ENCODE data around the gene AKT3. TPM values are rescaled to one million over a fixed set of nuclear protein-coding genes. Genes with fewer than 3 reads are reported as not detected.
"Not testable (repeated sequence)": the region's sequence is repeated elsewhere in the genome, so short reads cannot be mapped to it uniquely, and the experiment has no call there.

The AKT3 gene
- 10 to 100 TPM; 38.1 to 41.8 TPM for total RNA-seq

DNA sequence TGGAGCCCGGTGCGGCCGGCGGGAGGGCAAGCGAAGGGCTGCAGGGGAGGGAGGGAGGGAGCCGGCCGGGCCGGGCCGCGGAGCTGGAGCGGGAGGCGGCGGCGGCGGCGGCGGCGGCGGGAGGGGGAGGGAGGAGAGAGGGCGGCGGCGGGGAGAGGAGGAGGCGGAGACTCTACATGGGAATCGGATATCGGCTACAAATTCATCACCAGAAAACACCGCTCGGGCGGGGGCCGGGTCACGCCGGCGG, at the start of gene AKT3:
TSS of gene AKT3 (minus strand) at position 42 of the 250 bp plus-strand sequence. CDS start 7,073 bp downstream, outside the sequence.
- no peaks in the 10 kb centered on the region for H3K9me3 Mint-ChIP-seq
- peak within 1 kb of the TSS; percentile 89 to 92 for H3K27ac Mint-ChIP-seq
- peak within 1 kb of the TSS; percentile 99 for H3K4me3 Mint-ChIP-seq
- H3K36me3 Mint-ChIP-seq: no peaks in the 10 kb centered on the region
- H3K27me3 Mint-ChIP-seq: peaks cover 0 to 2% of the 10 kb centered on the region in 2 donors
- no peak for DNase-seq (ENCODE audit: low spot score)
- H3K4me1 Mint-ChIP-seq (ENCODE audit: low read depth in 2 of 2): peaks cover 16 to 32% of the 10 kb centered on the region in 2 donors
- peak; percentile 85 to 87 for ATAC-seq

DNA sequence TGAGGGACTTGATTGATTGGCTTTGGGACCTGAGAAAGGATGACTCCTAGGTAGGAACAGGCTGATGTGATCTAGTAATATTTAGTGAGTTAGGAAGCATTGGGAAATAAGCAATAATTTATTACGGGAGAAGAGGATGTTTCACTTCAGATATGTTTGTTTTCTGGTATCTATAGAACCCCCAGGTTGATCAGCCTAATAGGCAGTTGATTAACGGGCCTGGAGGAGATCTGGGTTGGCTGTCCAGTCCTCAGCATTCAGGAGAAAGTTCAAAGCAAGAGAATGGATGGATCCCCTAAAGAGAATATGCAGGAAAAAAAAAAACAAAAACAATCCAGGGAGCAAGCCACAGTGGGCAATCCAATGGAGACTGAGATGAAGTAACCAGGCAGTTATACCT, 48.2 kb upstream of the AKT3 start:
- Mint-ChIP-seq H3K4me1 (ENCODE audit: low read depth in 2 of 2) (no peaks in the 10 kb centered on the region), H3K9me3 (no peaks in the 10 kb centered on the region), H3K4me3 (no peak overlapping the region), H3K36me3 (no peaks in the 10 kb centered on the region), H3K27ac (no peak overlapping the region), H3K27me3 (peaks cover 20 to 44% of the 10 kb centered on the region in 2 donors)
- ATAC-seq (no peak), DNase-seq (ENCODE audit: low spot score) (no peak)

DNA sequence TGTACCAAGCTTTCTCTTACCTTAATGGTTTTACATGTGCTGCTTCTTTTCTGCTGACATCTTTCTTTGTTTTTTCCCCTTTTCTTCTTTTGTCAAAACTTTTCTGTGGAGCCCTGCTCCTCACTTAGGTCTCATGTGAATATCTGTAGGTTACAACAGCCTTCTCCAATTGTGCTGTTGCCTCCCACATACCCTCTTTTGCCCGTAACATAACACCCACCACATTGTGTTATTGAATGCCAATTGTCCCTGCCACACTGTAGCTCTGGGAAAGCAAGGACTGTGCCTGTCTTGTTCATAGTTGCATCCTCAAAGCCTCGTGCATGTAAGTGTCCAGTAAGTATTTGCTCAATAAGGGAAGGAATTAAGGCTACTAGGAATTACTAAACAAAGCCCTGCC, 46.3 kb upstream of the AKT3 start:
- no peak for DNase-seq (ENCODE audit: low spot score)
- Mint-ChIP-seq H3K4me3 (no peak overlapping the region), H3K27me3 (peaks cover 14 to 35% of the 10 kb centered on the region in 2 donors), H3K27ac (no peak overlapping the region), H3K36me3 (no peaks in the 10 kb centered on the region), H3K4me1 (ENCODE audit: low read depth in 2 of 2) (no peaks in the 10 kb centered on the region), H3K9me3 (no peaks in the 10 kb centered on the region)
- no peak for ATAC-seq

DNA sequence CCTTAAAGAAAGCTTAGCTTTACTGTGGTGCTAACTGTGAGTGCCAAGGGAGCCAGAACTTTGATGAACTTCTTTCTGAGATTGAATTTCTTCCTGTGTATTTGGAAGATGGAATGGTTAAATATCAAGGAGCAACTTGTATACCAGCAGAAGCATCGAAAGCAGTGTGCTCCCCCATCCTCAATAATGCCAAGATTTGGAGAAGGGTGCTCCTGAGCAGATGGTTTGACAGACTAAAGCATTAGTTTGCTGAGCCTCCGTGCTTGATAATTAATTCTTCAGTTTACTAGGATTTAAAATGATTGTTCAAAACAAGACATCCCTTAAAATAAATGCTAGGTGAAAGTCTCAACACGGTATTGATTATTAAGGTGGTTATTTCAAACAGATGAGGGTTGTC, 42.4 kb upstream of the AKT3 start:
- H3K27ac Mint-ChIP-seq: no peak overlapping the region
- H3K9me3 Mint-ChIP-seq: no peaks in the 10 kb centered on the region
- H3K36me3 Mint-ChIP-seq: no peaks in the 10 kb centered on the region
- peaks cover 0 to 9% of the 10 kb centered on the region in 2 donors for H3K4me1 Mint-ChIP-seq (ENCODE audit: low read depth in 2 of 2)
- no peak for ATAC-seq
- peaks cover 24 to 29% of the 10 kb centered on the region in 2 donors for H3K27me3 Mint-ChIP-seq
- no peak for DNase-seq (ENCODE audit: low spot score)
- H3K4me3 Mint-ChIP-seq: no peak overlapping the region

DNA sequence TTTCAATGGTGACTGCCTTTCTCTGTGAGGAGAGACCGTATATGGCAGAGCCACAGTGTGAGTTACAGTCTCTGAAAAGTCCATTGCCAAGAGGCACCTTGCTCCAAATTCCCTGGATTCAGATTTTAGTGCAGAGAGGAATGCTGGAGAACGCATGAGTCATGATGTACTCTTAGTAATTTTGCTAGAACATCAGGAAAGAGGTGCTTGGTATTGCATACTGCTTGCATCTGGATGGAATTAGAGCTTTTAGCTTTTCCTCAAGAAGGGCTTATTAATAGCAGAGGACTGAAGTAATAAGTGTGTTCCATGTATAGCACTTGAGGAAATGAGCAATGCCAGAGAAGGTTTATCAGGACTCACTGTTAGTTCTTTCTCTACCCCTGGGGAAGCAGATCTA, 40.5 kb upstream of the AKT3 start:
- no peak for DNase-seq (ENCODE audit: low spot score)
- no peak overlapping the region for H3K4me3 Mint-ChIP-seq
- no peaks in the 10 kb centered on the region for H3K36me3 Mint-ChIP-seq
- H3K27me3 Mint-ChIP-seq: peaks cover 15 to 25% of the 10 kb centered on the region in 2 donors
- no peak for ATAC-seq
- no peak overlapping the region for H3K27ac Mint-ChIP-seq
- H3K4me1 Mint-ChIP-seq (ENCODE audit: low read depth in 2 of 2): peaks cover 4 to 12% of the 10 kb centered on the region in 2 donors
- no peaks in the 10 kb centered on the region for H3K9me3 Mint-ChIP-seq

DNA sequence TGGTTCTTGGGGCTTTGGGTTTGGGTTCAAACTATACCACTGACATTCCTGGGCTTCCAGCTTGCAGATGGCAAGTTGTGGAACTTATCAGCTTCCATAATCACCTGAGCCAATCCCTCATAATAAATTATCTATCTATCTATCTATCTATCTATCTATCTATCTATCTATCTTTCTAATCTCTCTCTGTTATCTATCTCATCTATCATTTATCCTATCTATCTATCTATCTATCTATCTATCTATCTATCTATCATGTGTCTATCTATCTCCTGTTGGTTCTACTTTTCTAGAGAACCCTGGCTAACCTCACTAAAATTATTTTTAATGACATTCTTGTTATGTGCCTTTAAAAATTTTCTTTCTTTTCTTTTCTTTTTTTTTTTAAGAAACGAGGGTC, 35.8 kb upstream of the AKT3 start:
- peak overlapping the region in 1 of 2 donors; percentile 45 for H3K27ac Mint-ChIP-seq
- DNase-seq (ENCODE audit: low spot score) (no peak), ATAC-seq (no peak)

DNA sequence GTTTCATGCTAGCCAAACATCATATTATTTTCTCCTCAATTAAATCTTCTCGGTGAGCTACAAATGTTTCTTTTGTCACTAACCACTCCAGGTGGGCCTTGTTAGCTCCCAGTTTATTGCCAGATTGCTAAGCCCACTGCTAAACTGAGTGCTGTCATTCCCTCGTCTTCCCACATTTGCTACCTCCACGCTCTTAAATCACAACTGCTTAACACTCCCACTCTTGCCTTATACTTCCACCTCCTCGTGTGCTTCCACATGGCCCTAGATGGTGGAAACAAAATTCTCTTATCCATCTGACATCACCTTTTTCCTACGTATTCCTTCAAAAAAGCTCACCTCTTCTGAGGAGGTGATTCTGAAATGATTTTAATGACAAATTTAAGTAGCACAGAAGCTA, 34.6 kb upstream of the AKT3 start:
- ATAC-seq (no peak), DNase-seq (ENCODE audit: low spot score) (no peak)
- Mint-ChIP-seq H3K9me3 (no peaks in the 10 kb centered on the region), H3K4me3 (no peak overlapping the region), H3K4me1 (ENCODE audit: low read depth in 2 of 2) (peaks cover 4 to 7% of the 10 kb centered on the region in 2 donors), H3K27ac (no peak overlapping the region), H3K27me3 (peaks cover 27 to 28% of the 10 kb centered on the region in 2 donors), H3K36me3 (peaks cover 1% of the 10 kb centered on the region)

More for the DNA sequence above, 35.8 kb upstream of the AKT3 start:
- Mint-ChIP-seq H3K4me3 (no peak overlapping the region), H3K9me3 (no peaks in the 10 kb centered on the region), H3K36me3 (no peaks in the 10 kb centered on the region), H3K27me3 (peaks cover 28 to 38% of the 10 kb centered on the region in 2 donors), H3K4me1 (ENCODE audit: low read depth in 2 of 2) (peaks cover 4 to 13% of the 10 kb centered on the region in 2 donors)

DNA sequence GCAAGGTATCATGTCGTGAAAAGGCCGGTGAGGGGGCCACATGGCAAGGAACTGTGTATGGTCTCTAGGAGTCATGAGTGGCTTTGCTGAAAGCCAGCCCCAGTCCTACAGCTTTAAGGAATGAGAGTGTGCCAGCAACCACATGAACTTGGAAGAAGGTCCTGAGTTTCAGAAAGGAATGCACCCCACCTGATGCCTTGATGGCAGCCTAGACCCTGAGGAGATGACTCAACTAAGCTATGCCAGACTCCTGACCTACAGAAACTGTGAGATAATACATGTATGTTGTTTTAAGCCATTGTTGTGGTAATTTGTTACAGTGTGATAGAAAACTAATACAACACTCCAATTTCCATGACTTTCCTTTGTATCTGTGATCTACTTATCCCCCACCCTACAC, 33.5 kb upstream of the AKT3 start:
- no peak overlapping the region for H3K4me3 Mint-ChIP-seq
- peaks cover 4% of the 10 kb centered on the region for H3K36me3 Mint-ChIP-seq
- H3K27me3 Mint-ChIP-seq: peaks cover 30 to 32% of the 10 kb centered on the region in 2 donors
- H3K9me3 Mint-ChIP-seq: no peaks in the 10 kb centered on the region
- no peak for ATAC-seq
- no peak for DNase-seq (ENCODE audit: low spot score)
- peaks cover 4 to 6% of the 10 kb centered on the region in 2 donors for H3K4me1 Mint-ChIP-seq (ENCODE audit: low read depth in 2 of 2)
- no peak overlapping the region for H3K27ac Mint-ChIP-seq

DNA sequence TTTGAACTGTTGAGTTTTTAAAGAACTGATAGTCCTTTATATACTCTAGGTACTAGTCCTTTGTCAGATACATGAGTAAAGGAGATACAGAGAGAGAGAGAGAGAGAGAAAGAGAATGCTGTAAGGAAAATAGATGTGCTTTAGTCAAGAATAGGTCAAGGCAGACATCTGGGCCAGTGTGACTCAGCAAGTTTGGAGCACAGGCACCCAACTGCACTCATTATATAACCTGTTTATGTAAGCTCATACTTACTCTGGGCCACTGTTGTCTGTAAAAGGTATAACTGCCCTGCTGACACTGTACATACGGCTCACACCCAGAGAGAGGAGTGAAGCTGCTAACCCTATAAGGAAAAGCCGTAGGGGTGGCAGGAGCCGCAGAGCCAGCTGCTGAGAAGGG, 32.2 kb upstream of the AKT3 start:
- no peak for DNase-seq (ENCODE audit: low spot score)
- H3K36me3 Mint-ChIP-seq: peaks cover 4% of the 10 kb centered on the region
- H3K4me1 Mint-ChIP-seq (ENCODE audit: low read depth in 2 of 2): peaks cover 4 to 6% of the 10 kb centered on the region in 2 donors
- H3K4me3 Mint-ChIP-seq: no peak overlapping the region
- ATAC-seq: no peak
- H3K27ac Mint-ChIP-seq: no peak overlapping the region
- H3K27me3 Mint-ChIP-seq: peaks cover 30 to 40% of the 10 kb centered on the region in 2 donors
- H3K9me3 Mint-ChIP-seq: no peaks in the 10 kb centered on the region

DNA sequence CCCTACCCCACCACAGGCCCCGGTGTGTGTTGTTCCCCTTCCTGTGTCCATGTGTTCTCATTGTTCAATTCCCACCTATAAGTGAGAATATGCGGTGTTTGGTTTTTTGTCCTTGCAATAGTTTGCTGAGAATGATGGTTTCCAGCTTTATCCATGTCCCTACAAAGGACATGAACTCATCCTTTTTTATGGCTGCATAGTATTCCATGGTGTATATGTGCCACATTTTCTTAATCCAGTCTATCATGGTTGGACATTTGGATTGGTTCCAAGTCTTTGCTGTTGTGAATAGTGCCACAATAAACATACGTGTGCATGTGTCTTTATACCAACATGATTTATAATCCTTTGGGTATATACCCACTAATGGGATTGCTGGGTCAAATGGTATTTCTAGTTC, 27.0 kb upstream of the AKT3 start:
- H3K4me1 Mint-ChIP-seq (ENCODE audit: low read depth in 2 of 2); H3K9me3 Mint-ChIP-seq; H3K27ac Mint-ChIP-seq; DNase-seq (ENCODE audit: low spot score); H3K4me3 Mint-ChIP-seq; ATAC-seq: not testable (repeated sequence)
- Mint-ChIP-seq H3K27me3 (peaks cover 7 to 19% of the 10 kb centered on the region in 2 donors), H3K36me3 (peaks cover 13% of the 10 kb centered on the region)

DNA sequence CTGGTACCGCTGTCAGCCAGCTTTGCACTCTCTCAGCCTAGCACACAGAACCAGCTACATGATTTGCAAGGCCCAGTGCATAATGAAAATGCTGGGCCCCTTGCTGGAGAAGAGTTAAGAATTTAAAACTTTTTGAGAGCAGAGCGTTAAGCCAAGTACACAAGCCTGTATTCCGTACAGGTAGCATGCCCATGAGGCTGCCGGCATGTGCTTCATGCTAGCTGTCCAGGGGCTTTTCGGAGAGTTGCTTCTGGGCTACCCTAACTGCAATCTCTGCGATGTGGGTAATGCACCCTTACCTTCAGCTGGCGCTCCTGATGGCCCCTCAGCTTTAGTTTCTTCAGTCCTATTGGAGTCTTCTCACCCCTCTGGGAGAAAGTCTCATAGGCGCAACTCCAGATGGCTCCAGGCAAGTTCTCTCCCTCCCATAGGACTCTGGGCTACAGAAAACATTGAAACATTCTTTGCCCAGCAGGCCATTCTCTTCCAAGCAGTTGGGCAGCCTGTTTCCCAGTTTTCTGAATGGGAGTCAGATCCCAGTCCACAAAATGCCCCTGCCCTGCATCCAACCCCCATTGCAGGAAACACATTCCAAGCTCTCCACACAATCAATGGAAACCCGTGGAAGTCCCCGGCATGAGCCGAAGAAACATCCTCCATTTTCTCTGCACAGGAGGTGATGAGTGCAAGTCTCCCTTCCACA, 5.7 kb upstream of the AKT3 start:
- ATAC-seq: no peak
- Mint-ChIP-seq H3K4me1 (ENCODE audit: low read depth in 2 of 2) (peaks cover 7 to 18% of the 10 kb centered on the region in 2 donors), H3K9me3 (no peaks in the 10 kb centered on the region), H3K27me3 (peaks cover 30 to 32% of the 10 kb centered on the region in 2 donors), H3K4me3 (no peak overlapping the region), H3K27ac (no peak overlapping the region), H3K36me3 (no peaks in the 10 kb centered on the region)
- DNase-seq (ENCODE audit: low spot score): no peak

DNA sequence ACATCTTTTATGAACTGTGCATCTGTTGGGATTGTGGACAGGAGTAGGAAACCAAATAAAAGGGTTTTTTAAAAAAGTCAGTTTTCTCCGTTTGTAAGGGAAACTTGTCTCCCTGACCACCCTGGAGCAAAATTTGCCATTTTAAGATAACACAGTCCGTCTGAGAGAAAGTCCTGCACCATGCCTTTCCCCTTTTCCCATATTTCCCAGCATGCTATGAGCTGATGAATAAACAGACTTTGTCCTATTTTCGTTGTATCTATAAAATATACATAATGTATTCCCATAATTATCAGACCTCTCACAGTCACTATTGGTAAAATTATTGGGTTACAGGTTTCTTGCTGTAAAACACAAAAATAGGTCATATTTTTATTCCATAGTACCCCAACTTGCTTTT, 1.7 kb upstream of the AKT3 start:
- ATAC-seq (no peak), DNase-seq (ENCODE audit: low spot score) (no peak)
- Mint-ChIP-seq H3K27me3 (peaks cover 0 to 8% of the 10 kb centered on the region in 2 donors), H3K4me3 (peak overlapping the region; percentile 90), H3K36me3 (no peaks in the 10 kb centered on the region), H3K4me1 (ENCODE audit: low read depth in 2 of 2) (peaks cover 16 to 32% of the 10 kb centered on the region in 2 donors), H3K27ac (peak overlapping the region; percentile 68 to 78), H3K9me3 (no peaks in the 10 kb centered on the region)

DNA sequence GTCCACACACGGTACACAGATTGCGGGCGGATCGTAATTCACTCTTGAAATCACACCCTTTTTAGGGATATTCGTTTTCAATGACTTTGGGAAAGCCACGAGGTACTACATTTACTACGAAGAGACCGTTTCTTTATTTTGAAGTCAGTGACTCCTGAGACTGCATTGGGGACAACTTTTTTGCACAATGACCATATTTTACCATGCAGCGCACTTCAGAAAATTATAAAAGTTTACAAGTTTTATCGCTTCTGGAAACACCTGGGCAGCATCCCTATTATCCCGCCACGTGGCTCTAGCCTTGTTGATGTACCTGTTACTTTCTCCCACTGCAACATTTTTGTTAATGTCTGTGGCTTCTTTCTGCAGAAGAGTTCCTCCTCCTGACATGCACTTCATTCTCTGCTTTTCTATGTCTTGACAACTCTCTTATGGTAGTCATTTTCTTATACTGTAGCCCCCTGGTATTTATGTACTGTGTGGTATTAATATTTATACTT, 1.3 kb upstream of the AKT3 start:
- ATAC-seq: no peak
- H3K9me3 Mint-ChIP-seq: no peaks in the 10 kb centered on the region
- peaks cover 16 to 32% of the 10 kb centered on the region in 2 donors for H3K4me1 Mint-ChIP-seq (ENCODE audit: low read depth in 2 of 2)
- H3K27me3 Mint-ChIP-seq: peaks cover 0 to 8% of the 10 kb centered on the region in 2 donors
- H3K4me3 Mint-ChIP-seq: peak overlapping the region; percentile 90
- H3K27ac Mint-ChIP-seq: peak overlapping the region; percentile 68 to 78
- no peaks in the 10 kb centered on the region for H3K36me3 Mint-ChIP-seq
- no peak for DNase-seq (ENCODE audit: low spot score)

DNA sequence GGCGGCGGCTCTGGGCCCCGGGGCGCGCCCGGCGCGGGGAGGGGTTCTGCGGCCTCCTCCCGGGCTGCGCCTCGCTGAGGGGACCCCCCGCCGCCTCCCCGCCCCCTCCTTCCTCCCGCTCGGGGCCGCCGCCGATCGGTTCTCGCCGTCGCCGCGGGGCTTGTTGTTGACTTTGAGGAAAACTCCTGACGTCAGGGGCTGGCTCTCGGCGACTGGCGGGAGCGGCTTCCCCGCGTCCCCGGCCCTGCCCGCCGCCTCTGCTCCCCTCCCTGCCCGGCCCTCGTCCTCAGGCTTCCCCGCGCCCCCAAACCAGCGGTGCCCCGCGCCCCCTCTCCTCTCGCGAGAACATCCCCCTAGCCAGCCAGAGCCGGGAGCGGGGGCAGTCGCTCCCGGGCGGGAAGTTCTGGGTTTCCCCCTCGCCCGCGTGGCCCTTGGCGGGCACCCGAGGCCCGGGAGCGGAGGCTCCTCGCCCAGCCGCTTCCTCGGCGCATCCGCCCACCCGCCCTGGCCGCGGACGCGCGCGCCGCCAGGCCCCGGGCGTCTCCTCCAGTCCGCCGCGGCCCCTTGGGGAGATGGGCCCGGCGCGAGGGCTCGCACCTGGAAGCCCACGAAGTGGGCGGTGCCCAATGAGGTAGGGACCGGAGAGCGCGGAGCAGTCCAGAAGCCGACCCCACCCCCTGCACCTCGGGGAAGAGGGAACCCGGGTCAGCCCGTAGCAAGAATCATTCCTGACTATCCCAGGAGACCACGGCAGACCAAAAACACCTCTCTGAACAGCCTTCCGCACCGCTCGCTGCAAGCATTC, 611 bp upstream of the AKT3 start:
- DNase-seq (ENCODE audit: low spot score): peak; percentile 88
- Mint-ChIP-seq H3K27ac (peak overlapping the region; percentile 68 to 78), H3K27me3 (peaks cover 0 to 6% of the 10 kb centered on the region in 2 donors), H3K4me1 (ENCODE audit: low read depth in 2 of 2) (peaks cover 16 to 32% of the 10 kb centered on the region in 2 donors), H3K4me3 (peak overlapping the region; percentile 90), H3K36me3 (no peaks in the 10 kb centered on the region), H3K9me3 (no peaks in the 10 kb centered on the region)
- ATAC-seq: peak; percentile 70 to 77

Data from natural killer cell treated with Interleukin-12 subunit alpha and Interleukin-12 subunit beta and Interleukin-15 and Interleukin-18, amount 100 ng/mL, for 72 hours (primary cell).